Panc1 (cell line): ENCODE results near the gene CTF1. TPM values are rescaled to one million over a fixed set of nuclear protein-coding genes. Genes with fewer than 3 reads are reported as not detected.
"Not testable (repeated sequence)": the region's sequence is repeated elsewhere in the genome, so short reads cannot be mapped to it uniquely, and the experiment has no call there.

Source experiments
- ATAC-seq: fragments of 200-7000 bp; cut with Tn5 transposase; 2 replicates; pipeline ENCODE4 v1.9.1; 2020; ENCODE audit warnings: mild to moderate bottlenecking, moderate library complexity
- BruUV-seq: library from RNA; stranded (reverse); fragments of 400-500 nt; replicated peaks from 2 replicates; lab custom pipeline; 2021; lab: Mats Ljungman, UMichigan
- CTCF ChIA-PET: fragments of 300-600 bp; sonication (Branson Sonifier 250); formaldehyde crosslinking; loops from one replicate; lab custom pipeline; 2022; ENCODE audit warnings: antibody characterized with exemption; lab: Charles Lee
- POLR2A ChIA-PET: fragments of 300-600 bp; sonication (Branson Sonifier 250); formaldehyde crosslinking; loops from one replicate; lab custom pipeline; 2022; ENCODE audit warnings: antibody characterized with exemption; lab: Charles Lee
- DNase-seq: peaks from one replicate; pipeline ENCODE4 v3.0.0-alpha.2; 2010; ENCODE audit warnings: low read depth, low spot score
- H3K27ac ChIP-seq: 2 replicates; pipeline ENCODE4 v1.5.1; 2011; ENCODE audit warnings: mild to moderate bottlenecking, low read length, inconsistent platforms
- H3K27me3 ChIP-seq: fragments of 200-500 bp; sonication (Bioruptor generic); 2 replicates; pipeline ENCODE4 v1.6.0; 2014; ENCODE audit warnings: low read length, inconsistent platforms; ENCODE audit not compliant: control insufficient read depth, insufficient read depth
- H3K36me3 ChIP-seq: fragments of 200-500 bp; sonication (Bioruptor generic); 2 replicates; pipeline ENCODE4 v1.5.1; 2014; ENCODE audit warnings: inconsistent platforms, mild to moderate bottlenecking, low read length, moderate library complexity; ENCODE audit not compliant: control insufficient read depth, insufficient read depth
- H3K4me1 ChIP-seq: 2 replicates; pipeline ENCODE4 v1.5.1; 2011; ENCODE audit warnings: inconsistent platforms, mild to moderate bottlenecking, low read length, moderate library complexity; ENCODE audit not compliant: control insufficient read depth, insufficient read depth
- H3K4me3 ChIP-seq, 2 experiments: 2 replicates each; pipeline ENCODE4 v1.5.1; 2011 to 2012; ENCODE audit warnings: low read depth in 2 of 2, low read length in 2 of 2, mild to moderate bottlenecking in 2 of 2, inconsistent platforms in 1 of 2, moderate library complexity in 1 of 2
- H3K9me3 ChIP-seq: fragments of 200-500 bp; sonication (Bioruptor generic); 2 replicates; pipeline ENCODE4 v1.5.1; 2014; ENCODE audit warnings: low read depth, mild to moderate bottlenecking, inconsistent platforms, low read length, moderate library complexity; ENCODE audit not compliant: control insufficient read depth, insufficient read depth
- CTCF ChIP-seq: fragments of 450-650 bp; IDR thresholded peaks from 2 replicates; pipeline ENCODE4 v1.5.1; 2017; ENCODE audit warnings: mild to moderate bottlenecking
- POLR2AphosphoS5 ChIP-seq: IDR thresholded peaks from 2 replicates; pipeline ENCODE4 v1.6.1; 2012; ENCODE audit warnings: mild to moderate bottlenecking, low read depth, low read length, moderate library complexity
- REST ChIP-seq, 2 experiments: IDR thresholded peaks; 2 replicates each; pipeline ENCODE4 v1.6.1; 2011 to 2012; ENCODE audit warnings: low read depth in 2 of 2, control low read depth in 1 of 2, low read length in 1 of 2, mild to moderate bottlenecking in 1 of 2, moderate library complexity in 1 of 2; ENCODE audit not compliant: insufficient read depth in 1 of 2
- SIN3A ChIP-seq: IDR thresholded peaks from 2 replicates; pipeline ENCODE4 v1.6.1; 2012; ENCODE audit warnings: low read depth, mild to moderate bottlenecking, low read length, moderate library complexity, borderline replicate concordance; ENCODE audit not compliant: insufficient read depth
- TCF7L2 ChIP-seq: IDR thresholded peaks from 2 replicates; pipeline ENCODE4 v1.6.1; 2011; ENCODE audit warnings: mild to moderate bottlenecking, low read depth, low read length, inconsistent platforms
- in situ Hi-C: cut with HindIII; loops from 2 replicates; pipeline ENCODE4 v1.10.0; 2016; ENCODE audit warnings: low sequenced_read_pairs, low pct_unique_long_range_greater_than_20kb
- intact Hi-C: fragments of 100-400 bp; cut with micrococcal nuclease; formaldehyde crosslinking; loops from one replicate; pipeline ENCODE4 v1.10.0; 2022; ENCODE audit not compliant: unreplicated experiment
- total RNA-seq: library from RNA; stranded (reverse); gene quantifications from one replicate; pipeline ENCODE4 v1.2.1, GENCODE V29; 2021; ENCODE audit not compliant: unreplicated experiment

CTF1 gene
- total RNA-seq, 1 experiment from 2014 or later, result 2.9 TPM

GRCh38 chr16:30858111-30858495, 38.3 kb upstream of the CTF1 start:
- CTCF ChIA-PET, result no interaction called here
- in situ Hi-C loops (no loop called here), intact Hi-C loops (no loop called here)
- POLR2A ChIA-PET, result no interaction called here
- no peak overlapping the region for H3K27ac ChIP-seq
- no peaks in the 10 kb centered on the region for H3K36me3 ChIP-seq
- no peaks in the 10 kb centered on the region for H3K9me3 ChIP-seq
- BruUV-seq, result no TSS peak
- ATAC-seq (no peak), DNase-seq (no peak)
- peaks cover 5% of the 10 kb centered on the region; the same call in 1 of the 2 replicates for H3K4me1 ChIP-seq
- no peaks in the 10 kb centered on the region for H3K27me3 ChIP-seq
- no peak overlapping the region for H3K4me3 ChIP-seq
- TF ChIP-seq CTCF, result no peak
- TF ChIP-seq POLR2AphosphoS5, result no peak
- no peak for TF ChIP-seq REST (IDR thresholded peaks at IDR 0.05; ENCODE audit: insufficient read depth in 1 of 2, low read depth in 2 of 2, low read length in 1 of 2)
- TF ChIP-seq SIN3A, result no peak
- no peak for TF ChIP-seq TCF7L2

- TF ChIP-seq TCF7L2, result no peak
- TF ChIP-seq POLR2AphosphoS5, result no peak
- no peak for TF ChIP-seq CTCF
- TF ChIP-seq SIN3A, result no peak
- no peak for TF ChIP-seq REST (IDR thresholded peaks at IDR 0.05; ENCODE audit: insufficient read depth in 1 of 2, low read depth in 2 of 2, low read length in 1 of 2)
- POLR2A ChIA-PET, result no interaction called here
- Histone ChIP-seq H3K27ac (no peak overlapping the region), H3K36me3 (no peaks in the 10 kb centered on the region), H3K27me3 (no peaks in the 10 kb centered on the region), H3K9me3 (no peaks in the 10 kb centered on the region), H3K4me1 (peaks cover 5% of the 10 kb centered on the region; the same call in 1 of the 2 replicates), H3K4me3 (no peak overlapping the region)
- intact Hi-C loops (no loop called here), in situ Hi-C loops (no loop called here)
- no peak for DNase-seq
- BruUV-seq, result no TSS peak
- no peak for ATAC-seq
- CTCF ChIA-PET, result no interaction called here
These were observed 37.5 kb upstream of the CTF1 start for GRCh38 chr16:30858829-30859423.

- H3K9me3 ChIP-seq, DNase-seq, CTCF ChIA-PET, intact Hi-C loops, ATAC-seq, POLR2A ChIA-PET, H3K27ac ChIP-seq, H3K27me3 ChIP-seq, in situ Hi-C loops, H3K4me1 ChIP-seq, H3K36me3 ChIP-seq, BruUV-seq, H3K4me3 ChIP-seq: not testable (repeated sequence)
These were observed 35.7 kb upstream of the CTF1 start for GRCh38 chr16:30860729-30861128.

GRCh38 chr16:30863178-30863577, 33.2 kb upstream of the CTF1 start:
- ATAC-seq, H3K36me3 ChIP-seq, POLR2A ChIA-PET, H3K4me3 ChIP-seq, BruUV-seq, CTCF ChIA-PET, DNase-seq, in situ Hi-C loops, intact Hi-C loops, H3K9me3 ChIP-seq, H3K27ac ChIP-seq, H3K27me3 ChIP-seq, H3K4me1 ChIP-seq: not testable (repeated sequence)
